GM18858 (cell line): Measurements from ENCODE around the gene MYORG.
"Not testable (repeated sequence)": the region's sequence is repeated elsewhere in the genome, so short reads cannot be mapped to it uniquely, and the experiment has no call there.

Experiments
- ATAC-seq: cut with Tn5 transposase; IDR thresholded peaks from one replicate; pipeline ENCODE4 v1.9.1; 2021; ENCODE audit not compliant: unreplicated experiment

Gene MYORG

GRCh38 chr9:34370335-34370969 lies 6.2 kb downstream of the MYORG start:
- ATAC-seq = no peak

DNA sequence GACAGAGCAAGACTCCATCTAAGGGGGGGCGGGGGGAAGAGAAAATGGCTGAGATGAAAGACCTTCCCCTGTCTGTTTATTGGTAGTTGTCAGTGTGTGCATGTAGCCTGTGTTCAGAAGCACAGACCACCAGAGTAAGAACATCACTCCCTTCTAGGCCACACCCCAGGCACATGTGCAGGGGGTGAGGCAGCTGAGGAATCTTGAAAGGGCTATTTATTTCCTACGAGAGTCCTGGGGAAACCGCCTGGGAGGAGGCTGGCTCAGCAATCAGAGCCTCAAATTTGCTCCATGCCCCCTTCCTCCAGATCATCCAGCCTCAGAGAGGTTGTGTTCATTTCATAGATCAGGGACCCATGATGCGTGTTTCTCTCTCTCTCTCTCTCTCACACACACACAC lies 7.1 kb downstream of the MYORG start:
- ATAC-seq = no peak

DNA sequence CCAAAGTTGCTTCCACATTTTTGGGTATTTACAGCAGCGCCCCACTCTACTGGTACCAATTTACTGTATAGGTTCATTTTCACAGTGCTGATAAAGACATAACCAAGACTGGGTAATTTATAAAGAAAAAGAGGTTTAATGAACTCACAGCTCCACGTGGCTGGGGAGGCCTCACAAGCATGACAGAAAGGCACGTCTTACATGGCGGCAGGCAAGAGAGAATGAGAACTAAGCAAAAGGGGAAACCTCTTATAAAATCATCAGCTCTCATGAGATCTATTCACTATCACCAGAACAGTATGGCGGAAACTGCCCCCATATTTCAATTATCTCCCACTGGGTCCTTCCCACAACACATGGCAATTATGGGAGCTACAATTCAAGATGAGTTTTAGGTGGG lies 7.9 kb downstream of the MYORG start:
- not testable (repeated sequence) for ATAC-seq

DNA sequence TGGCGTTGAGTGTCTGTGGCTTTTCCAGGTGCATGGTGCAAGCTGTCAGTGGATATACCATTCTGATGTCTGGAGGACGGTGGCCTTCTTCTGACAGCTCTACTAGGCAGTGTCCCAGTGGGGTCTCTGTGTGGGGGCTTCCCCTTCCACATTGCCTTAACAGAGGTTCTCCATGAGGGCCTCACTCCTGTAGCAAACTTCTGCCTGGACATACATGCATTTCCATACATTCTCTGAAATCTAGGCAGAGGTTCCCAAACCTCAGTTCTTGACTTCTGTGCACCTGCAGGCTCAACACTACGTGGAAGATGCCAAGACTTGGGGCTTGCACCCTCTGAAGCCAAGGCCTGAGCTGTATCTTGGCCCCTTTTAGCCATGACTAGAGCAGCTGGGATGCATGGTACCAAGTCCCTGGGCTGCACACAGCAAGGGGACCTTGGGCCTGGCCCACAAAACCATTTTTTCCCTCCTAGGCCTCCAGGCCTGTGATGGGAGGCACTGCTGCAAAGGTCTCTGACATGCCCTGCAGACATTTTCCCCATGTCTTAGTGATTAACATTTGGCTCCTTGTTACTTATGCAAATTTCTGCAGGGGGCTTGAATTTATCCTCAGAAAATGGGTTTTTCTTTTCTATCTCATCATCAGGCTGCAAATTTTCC lies 8.8 kb downstream of the MYORG start:
- not testable (repeated sequence) for ATAC-seq

- ATAC-seq = no peak
Observed at GRCh38 chr9:34366365-34366764, 10.3 kb downstream of the MYORG start.

GRCh38 chr9:34365282-34365681 lies 11.4 kb downstream of the MYORG start:
- no peak for ATAC-seq

- ATAC-seq = no peak
Observed at GRCh38 chr9:34363619-34364351, 12.9 kb downstream of the MYORG start.

GRCh38 chr9:34362614-34363214 lies 14.0 kb downstream of the MYORG start:
- no peak for ATAC-seq

- not testable (repeated sequence) for ATAC-seq
Observed at GRCh38 chr9:34352957-34353356, 23.7 kb downstream of the MYORG start.

DNA sequence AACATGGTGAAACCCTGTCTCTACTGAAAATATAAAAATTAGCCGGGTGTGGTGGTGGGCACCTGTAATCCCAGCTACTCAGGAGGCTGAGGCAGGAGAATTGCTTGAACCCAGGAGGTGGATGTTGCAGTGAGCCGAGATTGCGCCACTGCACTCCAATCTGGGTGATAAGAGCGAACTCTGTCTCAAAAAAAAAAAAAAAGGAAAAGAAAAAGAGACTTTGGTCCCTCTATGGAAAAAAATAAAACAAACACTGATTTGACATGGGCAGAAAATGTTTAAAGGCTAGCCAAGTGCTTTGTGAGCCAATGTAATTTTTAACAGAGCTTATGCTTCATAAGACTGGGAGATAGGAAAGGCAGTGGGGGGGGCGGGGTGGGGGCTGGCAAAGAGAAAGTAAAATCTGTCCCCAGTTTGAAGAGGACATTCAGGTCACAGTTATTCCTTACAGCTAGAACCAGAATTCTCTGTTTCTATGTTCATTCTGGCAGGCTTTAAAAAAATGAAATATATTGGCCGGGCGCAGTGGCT lies 24.5 kb downstream of the MYORG start:
- ATAC-seq = not testable (repeated sequence)

- no peak for ATAC-seq
Observed at GRCh38 chr9:34349324-34349723, 27.4 kb downstream of the MYORG start.

- no peak for ATAC-seq
Observed at GRCh38 chr9:34347800-34348158, 28.9 kb downstream of the MYORG start.

- no peak for ATAC-seq
Observed at GRCh38 chr9:34346873-34347799, 29.6 kb downstream of the MYORG start.

DNA sequence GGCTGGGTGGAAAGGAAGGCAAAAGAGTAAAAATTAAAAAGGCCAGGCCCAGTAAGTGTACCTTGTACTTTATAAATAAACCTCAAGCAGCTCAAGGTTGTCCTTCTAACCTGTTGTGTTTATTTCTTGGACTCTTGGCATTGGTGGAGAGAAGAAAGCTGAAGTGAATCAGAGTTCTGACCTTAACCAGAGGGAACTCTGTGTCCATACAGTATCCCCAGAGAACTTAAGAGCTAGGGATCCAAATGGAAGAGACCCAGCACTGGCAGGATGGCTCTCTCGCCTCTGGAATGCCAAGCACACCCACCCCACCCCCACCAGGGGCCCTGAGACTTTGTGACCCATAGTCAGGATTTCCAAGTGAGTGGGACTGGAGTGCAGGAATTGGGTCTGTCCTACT lies 33.1 kb downstream of the MYORG start:
- ATAC-seq = no peak

GRCh38 chr9:34343090-34343489 lies 33.6 kb downstream of the MYORG start:
- ATAC-seq = no peak

DNA sequence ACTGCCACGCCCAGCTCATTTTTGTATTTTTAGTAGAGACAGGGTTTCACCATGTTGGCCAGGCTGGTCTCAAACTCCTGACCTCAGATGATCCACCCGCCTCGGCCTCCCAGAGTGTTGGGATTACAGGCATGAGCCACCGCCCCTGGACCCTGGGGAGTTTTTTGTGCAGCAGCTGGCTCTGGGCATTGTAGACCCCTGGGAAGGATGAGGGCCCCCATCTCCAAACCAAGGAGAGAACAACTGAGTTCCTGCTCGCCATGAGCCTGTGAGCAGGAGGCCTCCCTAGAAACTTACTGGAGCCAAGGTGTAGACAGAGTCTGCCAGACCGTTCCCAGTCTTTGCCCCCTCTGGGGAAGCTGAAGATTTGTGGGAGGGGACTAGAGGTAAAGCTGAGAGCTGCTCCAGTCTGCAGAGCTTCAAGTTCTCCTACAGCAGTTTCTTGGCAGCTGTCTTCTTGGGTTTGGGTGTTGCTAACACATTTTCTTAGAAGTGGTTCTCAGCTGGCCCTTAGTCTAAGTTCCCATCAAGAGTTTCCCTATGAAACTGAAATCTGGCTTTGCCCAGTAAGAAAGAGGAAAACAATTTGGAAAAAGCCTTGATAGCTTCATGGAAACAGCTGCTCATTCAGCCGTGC lies 34.9 kb downstream of the MYORG start:
- no peak for ATAC-seq

GRCh38 chr9:34338665-34339385 lies 37.9 kb downstream of the MYORG start:
- ATAC-seq = no peak

- not testable (repeated sequence) for ATAC-seq
Observed at GRCh38 chr9:34338079-34338478, 38.6 kb downstream of the MYORG start.

DNA sequence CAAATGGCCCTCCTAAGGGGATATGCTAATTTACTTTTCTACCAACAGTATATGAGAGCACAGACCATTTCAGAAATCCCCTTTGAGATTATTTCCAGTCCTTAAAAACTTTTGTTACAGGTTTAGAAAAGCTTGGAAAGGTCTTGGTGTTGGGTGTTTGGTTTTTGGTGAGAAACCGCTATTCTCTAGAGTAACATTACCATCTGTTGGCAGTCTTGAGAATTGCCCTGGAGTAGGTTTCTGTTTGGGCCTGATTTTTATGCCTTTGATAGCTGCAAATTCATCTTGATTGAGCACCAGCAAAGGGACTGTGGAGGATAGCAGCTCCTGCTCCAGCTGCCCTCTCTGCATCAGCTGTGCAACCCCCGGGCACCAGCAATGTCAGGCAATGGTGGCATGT lies 39.3 kb downstream of the MYORG start:
- no peak for ATAC-seq
